HG03565 (cell line): ENCODE data around the gene FTSJ1.
"Not testable (repeated sequence)": the region's sequence is repeated elsewhere in the genome, so short reads cannot be mapped to it uniquely, and the experiment has no call there.

Source experiments
- ATAC-seq: cut with Tn5 transposase; IDR thresholded peaks from one replicate; pipeline ENCODE4 v1.9.1; 2021; ENCODE audit warnings: mild to moderate bottlenecking, moderate library complexity; ENCODE audit not compliant: unreplicated experiment

FTSJ1 gene

DNA sequence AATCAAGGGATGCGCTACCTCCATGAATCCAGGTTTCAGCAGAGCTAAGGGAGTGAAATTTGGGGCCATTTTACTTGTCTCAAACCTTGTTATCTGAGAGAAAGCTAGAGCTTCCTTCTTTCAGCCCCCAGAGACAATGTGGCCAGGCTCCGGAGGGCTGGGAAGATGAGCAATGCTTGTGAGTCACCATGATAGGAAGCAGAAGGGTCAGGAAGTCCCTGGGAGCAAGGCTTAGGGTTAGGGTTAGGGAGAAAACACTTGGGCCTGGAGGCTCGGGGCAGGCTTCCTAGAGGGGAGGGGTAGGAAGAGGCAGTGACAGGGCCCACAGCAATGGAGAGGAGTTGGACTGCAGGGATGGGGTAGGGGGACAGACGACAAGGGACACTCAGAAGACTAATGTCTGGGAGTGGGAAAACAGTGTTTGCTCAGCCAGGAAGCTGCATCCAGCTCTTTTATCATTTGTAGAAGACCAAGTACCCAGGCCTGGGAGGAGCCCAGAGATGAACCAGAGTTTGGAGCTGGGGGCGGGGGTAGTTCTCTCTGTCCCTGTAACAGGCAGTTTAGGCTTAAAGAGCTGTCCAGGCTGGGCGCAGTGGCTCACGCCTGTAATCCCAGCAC lies 16.4 kb downstream of the FTSJ1 start:
- no peak for ATAC-seq

DNA sequence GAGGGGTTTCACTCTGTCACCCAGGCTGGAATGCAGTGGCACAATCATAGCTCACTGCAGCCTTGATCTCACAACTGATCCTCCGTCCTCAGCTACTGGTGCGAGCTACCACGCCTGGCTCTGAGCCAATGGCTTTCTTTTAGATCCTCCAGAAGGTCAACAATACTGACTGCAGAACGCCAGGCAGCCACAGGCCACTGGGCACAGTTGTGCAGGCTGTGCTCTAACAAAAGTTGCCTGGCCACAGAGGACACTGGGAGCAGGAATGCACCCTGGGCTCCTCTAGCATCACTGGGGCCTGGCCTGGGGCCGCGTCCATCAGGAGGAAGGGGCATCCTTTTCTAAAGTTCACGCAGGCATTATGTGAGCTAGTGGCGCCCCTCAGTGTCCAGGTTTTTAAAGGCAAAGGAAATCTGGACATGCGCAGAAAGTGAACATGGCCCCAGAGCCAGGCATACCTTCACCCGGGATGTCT lies 17.9 kb downstream of the FTSJ1 start:
- ATAC-seq = no peak

DNA sequence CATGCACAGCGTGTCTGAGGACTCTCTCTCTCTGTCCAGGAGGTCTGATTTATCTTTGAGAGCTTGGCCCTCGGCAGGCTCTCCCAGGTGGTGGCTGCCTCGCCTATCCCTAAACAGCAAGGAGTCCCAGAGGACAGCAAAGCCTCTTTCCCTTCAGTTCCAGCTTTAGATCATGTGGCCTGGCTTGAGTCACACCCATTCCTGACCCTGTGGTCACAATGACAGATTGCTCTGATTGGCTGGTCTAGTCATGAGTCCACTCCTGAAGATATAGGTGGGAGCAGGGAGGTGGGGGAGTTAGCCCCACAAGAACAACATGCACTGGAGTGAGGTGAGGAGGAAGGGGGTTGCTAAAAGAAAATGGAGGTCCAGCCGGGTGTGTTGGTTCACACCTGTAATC lies 20.7 kb downstream of the FTSJ1 start:
- ATAC-seq = no peak

DNA sequence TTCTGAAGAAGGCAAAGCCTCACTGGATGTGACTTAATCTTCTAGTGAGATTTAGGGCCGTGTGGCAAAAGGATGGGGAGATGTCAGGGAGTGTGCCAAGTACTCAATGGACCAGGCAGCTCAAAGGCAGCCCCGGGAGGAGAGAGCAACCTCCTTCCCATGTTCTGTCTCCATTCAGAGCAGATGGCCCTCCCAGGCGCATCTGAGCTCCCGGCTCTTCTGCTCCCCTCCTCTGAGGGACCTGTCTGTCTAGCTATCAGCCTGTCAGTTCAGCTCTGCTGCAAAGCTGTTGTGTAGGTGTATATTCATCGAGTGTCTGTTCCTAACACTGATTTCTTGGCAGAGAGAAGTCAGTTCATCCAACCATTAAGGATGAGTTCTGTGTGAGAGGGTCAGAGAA lies 21.9 kb downstream of the FTSJ1 start:
- ATAC-seq = no peak

DNA sequence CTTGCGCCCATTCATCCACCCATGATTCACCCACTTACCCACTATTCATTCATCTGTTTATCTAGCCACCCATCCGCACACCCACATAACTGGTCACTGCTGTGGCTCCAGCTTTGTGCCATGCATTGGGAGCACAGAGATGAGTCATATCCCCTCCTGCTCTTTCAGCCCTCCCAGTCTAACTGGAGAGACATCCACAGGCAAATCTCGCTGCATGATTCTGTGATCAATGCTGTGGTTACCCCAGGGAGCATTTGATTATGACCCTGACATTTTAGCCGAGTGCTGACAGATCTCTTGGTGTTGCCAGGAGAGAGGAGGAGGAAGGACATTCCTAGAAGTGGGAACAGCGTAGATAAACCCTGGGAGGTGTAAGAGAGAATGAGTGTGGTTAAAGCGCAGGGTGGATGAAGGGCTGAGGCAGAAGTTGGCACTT lies 22.4 kb downstream of the FTSJ1 start:
- ATAC-seq = no peak

DNA sequence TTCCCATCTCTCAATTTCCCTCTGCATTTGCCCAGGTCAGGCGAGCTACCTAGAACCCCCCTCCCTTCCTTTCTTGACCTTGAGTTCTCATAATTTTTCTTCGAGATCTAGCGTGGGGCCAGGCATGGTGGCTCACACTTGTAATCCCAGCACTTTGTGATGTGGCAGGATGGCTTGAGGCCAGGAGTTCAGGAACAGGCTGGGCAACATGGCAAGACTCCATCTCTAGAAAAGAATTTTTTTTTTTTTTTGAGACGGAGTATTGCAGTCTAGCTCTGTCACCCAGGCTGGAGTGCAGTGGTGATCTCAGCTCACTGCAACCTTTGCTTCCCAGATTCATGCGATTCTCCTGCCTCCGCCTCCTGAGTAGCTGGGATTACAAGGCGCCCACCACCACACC lies 28.3 kb downstream of the FTSJ1 start:
- no peak for ATAC-seq

DNA sequence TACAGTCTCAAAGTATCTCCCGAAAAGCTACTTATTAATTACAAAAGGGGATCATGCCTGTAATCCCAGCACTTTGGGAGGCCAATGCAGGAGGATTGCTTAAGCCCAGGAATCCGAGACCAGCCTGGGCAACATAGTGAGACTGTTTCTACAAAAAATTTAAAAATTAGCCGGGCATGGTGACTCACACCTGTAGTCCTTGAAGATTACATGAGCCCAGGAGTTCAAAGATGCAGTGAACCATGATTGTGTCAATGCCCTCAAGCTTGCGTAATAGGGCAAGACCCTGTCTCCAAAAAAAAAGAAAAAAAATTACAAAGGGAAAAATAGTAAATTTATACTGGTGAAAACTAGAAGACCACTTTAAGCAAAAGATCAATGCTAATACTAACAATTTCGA lies 29.5 kb downstream of the FTSJ1 start:
- no peak for ATAC-seq

DNA sequence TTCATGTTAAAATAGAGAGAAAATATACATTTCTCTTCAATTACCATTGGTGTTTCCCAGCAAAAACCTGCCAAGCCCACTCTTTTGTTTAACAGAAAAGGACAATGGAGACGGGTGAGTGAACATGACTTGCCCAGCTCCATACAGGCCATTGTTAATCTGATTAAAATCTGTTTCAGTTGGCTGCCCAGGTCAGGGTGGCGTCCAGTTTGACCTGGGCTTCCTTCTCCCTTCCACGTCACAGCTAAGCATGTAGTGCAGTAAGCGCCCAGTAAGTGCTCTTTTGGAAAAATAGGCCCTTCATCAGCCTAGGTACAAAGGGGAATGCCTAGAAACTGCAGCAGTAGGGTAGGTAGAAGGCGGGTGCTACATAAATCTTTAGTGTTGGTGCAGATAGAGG lies 31.2 kb downstream of the FTSJ1 start:
- ATAC-seq = no peak

DNA sequence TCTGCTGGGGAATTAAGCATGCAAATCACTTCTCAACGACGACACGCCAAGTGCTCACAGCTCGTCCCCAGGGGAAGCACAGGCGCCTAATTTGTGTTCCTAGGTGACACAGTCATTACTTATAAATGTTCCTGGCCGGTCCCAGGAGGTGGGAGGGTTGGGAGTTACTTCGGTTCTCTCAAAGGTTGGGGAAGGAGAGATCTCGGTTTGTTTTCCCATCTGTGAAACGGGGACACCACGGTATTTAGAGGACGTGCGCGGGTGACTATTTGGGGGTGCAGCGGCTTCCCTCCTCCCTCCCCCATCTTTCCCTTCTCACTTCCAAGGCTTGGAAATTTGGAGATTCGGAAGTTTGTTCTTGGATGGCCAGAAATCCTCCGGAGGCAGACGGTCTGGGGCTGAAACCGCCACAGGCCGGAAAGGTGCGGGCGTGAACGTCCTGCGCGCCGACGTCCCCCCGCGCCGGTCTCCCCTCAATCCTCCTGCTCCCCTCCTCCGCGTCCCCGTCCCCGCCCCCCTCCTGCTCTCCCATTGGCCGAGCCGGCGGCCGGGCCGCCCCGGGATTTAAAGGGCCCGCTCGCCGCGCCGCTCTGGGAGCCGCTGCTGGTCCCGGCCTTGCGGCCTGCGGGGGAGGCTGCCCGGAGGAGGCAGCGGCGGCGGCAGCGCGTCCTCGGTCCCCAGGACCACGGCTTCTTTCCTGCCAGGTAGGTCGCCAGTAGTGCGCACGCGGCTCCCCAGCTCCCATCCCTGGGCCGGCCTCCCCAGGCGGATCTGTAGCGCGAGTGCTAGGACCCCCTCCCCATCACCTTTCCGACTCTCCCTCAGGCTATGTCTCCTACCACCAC lies 32.6 kb downstream of the FTSJ1 start, which contains the start of gene PORCN:
PORCN (plus strand) TSS at position 593 of the 845 bp plus-strand sequence. CDS start 829 bp downstream, outside the sequence.
- ATAC-seq = peak; percentile 54

DNA sequence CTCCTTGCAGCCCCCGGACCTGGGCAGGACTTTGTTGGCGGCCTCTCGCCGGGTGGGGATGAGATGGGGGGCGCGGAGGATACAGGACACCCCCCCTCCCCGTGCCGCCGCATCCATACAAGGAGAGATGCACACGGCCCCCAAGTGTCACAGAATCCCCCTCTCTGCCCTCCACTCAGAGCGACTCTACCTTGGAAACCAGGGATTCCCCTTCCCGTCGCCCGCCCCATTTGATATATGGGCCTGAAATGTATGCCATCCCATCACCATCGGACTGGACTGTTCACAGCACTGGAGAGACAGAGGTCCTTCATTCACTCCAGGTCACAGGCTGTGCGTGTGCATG lies 33.2 kb downstream of the FTSJ1 start:
- no peak for ATAC-seq

DNA sequence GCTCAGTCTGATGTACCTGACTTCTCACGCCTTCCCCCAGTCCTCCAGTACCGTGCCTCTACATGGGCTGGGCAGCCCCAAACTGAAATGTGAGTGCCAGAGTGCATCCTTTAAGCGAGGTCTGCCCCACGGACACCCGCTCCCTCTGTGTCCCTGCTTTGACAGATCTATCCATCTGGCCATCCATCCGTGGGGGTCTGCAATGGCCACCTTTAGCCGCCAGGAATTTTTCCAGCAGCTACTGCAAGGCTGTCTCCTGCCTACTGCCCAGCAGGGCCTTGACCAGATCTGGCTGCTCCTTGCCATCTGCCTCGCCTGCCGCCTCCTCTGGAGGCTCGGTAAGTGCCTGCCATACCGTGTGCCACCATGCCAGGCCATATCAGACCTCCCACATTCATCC lies 33.6 kb downstream of the FTSJ1 start:
- ATAC-seq = no peak

DNA sequence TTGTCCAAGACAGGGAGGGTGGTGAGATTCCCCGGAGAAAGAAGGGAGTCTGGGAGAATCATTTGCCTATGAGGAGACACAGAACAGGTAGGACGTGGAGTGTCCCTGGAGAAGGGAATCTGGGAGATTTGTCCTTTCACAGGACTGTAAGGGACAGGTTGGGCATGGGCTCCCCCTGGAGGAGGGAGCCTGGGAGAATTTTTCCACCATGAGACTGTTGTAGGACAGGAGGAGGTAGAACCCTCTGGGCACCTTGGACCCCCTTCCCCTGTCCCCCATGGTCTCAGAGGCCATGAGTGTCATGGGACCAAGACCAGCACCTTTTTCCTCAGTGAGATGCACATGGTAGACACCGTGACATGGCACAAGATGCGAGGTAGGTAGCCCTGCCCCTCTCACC lies 35.6 kb downstream of the FTSJ1 start:
- ATAC-seq = no peak

DNA sequence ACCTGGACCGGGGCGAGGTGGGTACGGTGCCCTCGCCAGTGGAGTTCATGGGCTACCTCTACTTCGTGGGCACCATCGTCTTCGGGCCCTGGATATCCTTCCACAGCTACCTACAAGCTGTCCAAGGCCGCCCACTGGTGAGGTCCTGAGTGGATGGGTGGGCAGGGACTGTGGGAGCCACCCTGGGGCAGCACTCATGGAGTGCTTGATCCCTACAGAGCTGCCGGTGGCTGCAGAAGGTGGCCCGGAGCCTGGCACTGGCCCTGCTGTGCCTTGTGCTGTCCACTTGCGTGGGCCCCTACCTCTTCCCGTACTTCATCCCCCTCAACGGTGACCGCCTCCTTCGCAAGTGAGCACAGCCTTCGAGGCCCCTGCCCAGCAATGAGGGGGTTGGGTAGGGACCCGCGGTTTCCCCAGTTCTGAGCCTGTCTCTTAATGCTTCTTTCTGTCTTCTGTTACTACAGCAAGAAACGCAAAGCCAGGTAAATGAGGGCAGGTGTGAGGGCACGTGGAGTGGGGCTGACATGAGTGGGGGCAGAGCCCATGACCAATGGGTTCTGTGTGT lies 36.5 kb downstream of the FTSJ1 start:
- ATAC-seq = no peak

DNA sequence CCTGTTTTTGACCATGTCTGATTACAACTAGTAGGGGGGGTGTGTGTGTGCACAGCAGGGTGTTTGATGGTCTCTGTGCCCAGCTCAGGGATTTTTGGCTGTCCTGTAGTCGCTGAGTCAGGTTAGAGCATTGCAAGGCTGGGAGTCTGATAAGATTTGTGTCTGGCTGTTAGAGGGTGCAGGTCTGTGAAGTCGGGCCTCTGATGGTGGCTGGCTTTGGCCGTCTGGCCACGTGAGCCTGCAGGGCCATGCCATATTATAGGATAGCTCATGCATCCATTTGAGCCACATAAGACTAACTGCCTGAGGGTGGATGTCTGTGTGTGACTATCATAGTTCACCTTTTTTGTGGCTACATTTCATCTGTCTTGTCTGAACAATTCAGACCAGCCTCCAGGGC lies 37.7 kb downstream of the FTSJ1 start:
- no peak for ATAC-seq

DNA sequence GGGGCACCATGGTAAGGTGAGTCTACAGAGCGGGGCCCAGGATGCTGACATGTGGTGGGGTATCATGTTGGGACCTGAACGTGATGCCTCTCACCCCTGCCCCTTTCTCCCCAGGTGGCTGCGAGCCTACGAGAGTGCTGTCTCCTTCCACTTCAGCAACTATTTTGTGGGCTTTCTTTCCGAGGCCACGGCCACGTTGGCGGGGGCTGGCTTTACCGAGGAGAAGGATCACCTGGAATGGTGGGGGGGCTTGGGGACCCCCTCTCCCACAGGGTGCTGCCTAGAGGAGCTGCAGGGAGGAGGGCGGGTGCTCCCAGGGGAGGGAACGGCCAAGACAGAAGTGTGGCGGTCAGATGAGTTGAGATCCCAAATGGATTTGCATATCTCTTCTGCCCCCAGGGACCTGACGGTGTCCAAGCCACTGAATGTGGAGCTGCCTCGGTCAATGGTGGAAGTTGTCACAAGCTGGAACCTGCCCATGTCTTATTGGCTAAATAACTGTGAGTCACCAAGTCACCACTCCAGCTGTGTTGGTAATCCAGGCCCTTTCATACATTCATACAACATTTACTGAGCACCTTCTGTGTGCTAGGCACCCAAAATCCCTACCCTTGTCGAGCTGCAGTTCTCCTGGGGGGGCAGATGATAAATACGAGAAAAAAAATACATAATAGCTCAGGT lies 38.3 kb downstream of the FTSJ1 start:
- no peak for ATAC-seq

DNA sequence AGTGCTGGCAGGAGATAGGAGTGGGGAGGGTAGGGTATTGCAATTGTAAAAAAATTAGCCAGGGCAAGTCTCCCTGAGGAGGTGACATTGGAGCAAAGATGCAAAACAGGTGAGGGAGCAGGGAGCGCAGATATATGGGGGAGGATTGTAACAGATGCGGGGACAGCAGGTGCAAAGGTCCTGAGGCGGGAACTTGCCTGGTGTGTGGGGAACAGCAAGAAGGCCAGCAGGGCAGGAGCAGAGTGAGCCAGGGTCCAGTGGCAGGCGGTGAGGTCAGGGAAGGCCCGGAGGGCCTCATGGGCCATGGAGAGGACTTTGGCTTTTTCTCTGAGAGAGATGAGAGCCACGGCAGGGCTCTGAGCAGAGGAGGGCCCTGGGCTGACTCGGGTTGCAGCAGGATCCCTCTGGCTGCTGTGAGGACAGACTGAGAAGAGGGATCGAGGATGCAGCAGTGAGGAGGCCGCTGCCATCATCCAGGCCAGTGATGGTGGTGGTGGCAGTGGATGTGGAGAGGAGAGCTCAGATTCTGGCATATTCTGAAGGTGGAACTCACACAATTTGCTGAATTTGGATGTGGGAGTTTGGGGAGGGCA lies 39.0 kb downstream of the FTSJ1 start:
- no peak for ATAC-seq

DNA sequence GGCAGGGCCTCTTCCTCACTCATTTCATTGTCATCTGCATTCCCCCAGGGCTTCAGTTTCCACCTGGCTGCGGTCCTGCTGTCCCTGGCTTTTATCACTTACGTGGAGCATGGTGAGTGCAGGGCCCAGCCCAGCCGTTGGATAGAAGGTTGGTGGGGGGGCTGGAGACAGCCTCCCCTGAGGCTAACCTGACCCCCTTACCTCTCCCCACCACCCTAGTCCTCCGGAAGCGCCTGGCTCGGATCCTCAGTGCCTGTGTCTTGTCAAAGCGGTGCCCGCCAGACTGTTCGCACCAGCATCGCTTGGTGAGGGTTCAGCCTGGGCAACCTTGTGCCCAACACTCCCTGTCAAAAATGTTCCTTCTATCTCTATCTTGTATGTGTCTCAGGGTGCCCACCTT lies 39.8 kb downstream of the FTSJ1 start:
- ATAC-seq = no peak

DNA sequence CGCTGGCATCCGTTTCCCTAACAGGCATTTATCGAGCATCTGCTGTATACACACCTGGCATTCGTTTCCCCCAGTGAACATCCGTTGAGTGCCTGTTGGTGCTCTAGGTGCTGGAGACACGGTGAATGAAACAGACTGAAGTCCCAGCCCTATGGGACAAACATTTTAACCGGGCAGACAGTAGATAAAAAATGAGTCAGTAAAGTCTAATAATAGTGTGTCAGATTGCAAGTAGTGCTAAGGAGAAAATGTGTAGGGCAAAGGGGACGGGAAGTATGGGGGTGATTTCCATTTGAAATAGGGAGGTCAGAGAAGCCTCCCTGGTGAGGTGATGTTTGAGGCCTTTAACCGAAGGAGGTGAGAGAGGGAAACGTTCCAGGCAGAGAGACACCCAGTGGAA lies 40.3 kb downstream of the FTSJ1 start:
- no peak for ATAC-seq

DNA sequence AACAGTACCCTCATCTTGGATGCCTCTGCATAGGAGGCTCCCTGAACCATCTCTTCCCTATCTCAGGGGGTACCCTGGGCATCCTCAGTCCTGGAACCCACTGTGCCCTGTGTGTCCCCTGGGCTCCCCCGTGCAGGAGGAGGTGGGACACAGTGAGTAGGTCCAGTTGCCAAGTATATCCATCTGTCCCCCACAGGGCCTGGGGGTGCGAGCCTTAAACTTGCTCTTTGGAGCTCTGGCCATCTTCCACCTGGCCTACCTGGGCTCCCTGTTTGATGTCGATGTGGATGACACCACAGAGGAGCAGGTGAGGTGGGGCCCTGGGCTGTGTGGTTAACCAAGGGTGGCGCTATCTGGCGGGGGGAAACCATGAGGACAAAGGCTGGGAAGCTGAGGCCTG lies 41.0 kb downstream of the FTSJ1 start:
- ATAC-seq = no peak

DNA sequence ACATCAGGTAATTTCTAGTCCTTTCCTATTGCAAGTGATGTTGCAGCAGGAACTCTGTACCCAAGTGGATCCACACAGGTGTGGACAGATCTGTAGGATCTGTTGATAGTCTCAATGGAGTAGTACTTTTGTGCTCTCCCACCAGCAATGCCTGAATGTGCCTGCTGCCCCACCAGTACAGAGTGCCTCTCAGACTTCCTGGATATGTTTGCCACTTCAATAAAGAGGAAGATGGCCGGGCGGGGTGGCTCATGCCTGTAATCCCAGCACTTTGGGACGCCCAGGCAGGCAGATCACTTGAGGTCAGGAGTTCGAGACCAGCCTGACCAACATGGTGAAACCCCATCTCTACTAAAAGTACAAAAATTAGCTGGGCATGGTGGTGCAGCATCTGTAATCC lies 43.5 kb downstream of the FTSJ1 start:
- not testable (repeated sequence) for ATAC-seq

DNA sequence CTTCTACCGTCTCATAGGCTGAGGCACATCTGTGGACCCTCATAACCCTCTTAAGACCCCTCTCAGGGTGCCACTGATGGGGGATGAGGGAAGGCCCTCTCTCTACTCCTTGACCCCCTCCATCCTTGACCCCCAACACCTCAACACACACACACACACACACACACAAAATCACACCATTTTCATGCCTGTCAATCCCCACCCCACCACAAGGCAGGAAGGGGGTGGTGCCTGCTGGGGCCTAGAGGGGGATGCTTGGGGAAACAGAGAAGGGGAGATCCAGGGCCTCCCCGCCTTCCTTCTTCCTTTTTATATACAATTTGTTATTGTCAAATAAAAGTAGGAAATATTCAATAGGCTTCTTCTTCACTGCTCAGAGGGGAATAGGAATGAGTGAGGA lies 44.5 kb downstream of the FTSJ1 start:
- no peak for ATAC-seq
